ENCODE measurements around the gene TRPM4. TPM values are rescaled to one million over a fixed set of nuclear protein-coding genes. Genes with fewer than 3 reads are reported as not detected.

Gene TRPM4
- total RNA-seq, 4 donors from 2014 or later, result 228 to 419 (median 258) TPM

DNA sequence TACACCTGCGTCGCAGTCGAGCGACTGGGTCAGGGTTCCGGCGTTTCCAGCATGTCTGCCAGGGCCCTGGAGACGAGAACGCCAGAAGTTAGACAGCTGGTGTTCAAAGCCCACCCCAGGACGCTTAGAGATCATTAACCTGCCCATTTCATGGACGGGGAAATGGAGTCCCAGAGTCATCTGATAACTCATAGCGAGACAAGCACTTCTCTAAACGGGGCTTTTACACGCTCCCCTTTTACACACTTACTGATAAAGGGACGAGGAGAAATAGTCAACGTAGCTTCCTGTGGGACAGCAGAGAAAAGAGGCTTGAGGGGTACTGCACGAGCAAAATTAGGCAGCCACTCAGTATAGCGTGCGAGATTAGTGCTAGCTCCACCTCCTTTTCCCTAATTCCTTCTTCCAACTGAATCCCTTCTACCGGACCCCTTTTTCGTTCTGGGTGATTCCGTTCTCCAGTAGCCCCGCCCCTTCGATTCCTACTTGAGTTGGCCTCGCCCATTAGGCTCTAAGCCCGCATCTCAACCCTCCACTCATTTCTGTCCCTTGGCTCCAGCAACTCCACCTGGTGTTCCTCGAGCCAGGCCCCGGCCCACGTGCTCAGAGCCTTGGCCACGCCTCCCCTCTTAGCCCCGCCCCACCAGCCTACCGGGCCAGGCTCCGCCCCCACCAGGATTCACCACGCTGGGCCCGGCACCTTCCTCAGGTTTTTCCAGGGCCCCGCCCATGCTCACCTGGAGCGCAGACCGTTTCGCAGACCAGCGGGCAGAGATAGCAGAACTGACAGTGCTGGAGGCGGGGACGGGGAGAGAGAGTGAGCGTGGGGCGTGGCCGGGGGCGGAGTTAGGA, 6.1 kb upstream of the TRPM4 start:
- peak overlapping the region in 3 of 4 donors; percentile 46 to 73 (median 63) for H3K4me3 ChIP-seq
- peaks cover 4 to 30% (median 20%) of the 10 kb centered on the region in 4 donors for H3K4me1 ChIP-seq
- peak; percentile 22 to 99 (median 96) for DNase-seq
- peaks cover 0 to 12% (median 0%) of the 10 kb centered on the region in 4 donors for H3K9me3 ChIP-seq
- H3K36me3 ChIP-seq, result no peaks in the 10 kb centered on the region
- H3K27ac ChIP-seq, result peak overlapping the region in 3 of 4 donors; percentile 83 to 97 (median 87)
- TF ChIP-seq, protein P1, sequence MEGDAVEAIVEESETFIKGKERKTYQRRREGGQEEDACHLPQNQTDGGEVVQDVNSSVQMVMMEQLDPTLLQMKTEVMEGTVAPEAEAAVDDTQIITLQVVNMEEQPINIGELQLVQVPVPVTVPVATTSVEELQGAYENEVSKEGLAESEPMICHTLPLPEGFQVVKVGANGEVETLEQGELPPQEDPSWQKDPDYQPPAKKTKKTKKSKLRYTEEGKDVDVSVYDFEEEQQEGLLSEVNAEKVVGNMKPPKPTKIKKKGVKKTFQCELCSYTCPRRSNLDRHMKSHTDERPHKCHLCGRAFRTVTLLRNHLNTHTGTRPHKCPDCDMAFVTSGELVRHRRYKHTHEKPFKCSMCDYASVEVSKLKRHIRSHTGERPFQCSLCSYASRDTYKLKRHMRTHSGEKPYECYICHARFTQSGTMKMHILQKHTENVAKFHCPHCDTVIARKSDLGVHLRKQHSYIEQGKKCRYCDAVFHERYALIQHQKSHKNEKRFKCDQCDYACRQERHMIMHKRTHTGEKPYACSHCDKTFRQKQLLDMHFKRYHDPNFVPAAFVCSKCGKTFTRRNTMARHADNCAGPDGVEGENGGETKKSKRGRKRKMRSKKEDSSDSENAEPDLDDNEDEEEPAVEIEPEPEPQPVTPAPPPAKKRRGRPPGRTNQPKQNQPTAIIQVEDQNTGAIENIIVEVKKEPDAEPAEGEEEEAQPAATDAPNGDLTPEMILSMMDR (IDR thresholded peaks at IDR 0.05), result no peak
- peak in 1 of 2 donors; percentile 58 for TF ChIP-seq POLR2A (IDR thresholded peaks at IDR 0.05)
- no peaks in the 10 kb centered on the region for H3K27me3 ChIP-seq

DNA sequence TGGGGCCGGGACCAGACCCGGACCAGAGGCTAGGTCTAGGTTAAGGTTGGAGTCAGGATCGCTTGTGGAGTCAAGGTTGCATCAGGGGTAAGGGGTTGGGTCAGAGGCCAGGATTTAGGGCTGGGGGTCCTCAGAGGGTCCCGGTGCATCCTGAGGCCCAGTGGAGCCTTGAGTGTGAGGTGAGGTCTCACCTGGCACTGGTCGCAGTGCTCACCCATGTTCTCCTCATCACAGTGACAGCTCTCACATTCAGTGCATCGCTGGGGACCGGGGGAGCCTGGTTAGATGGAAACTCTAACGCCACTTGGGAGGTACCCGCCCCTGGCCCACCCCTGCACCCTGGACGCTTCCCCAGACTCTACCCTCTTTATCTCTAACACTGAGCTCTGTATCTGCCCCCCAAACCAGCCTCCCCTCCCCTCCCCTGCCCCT, 5.5 kb upstream of the TRPM4 start:
- peak overlapping the region in 2 of 4 donors; percentile 40 to 97 for H3K27ac ChIP-seq
- no peak overlapping the region for H3K4me3 ChIP-seq
- no peaks in the 10 kb centered on the region for H3K36me3 ChIP-seq
- TF ChIP-seq POLR2A (IDR thresholded peaks at IDR 0.05), result no peak
- TF ChIP-seq, protein P1 (IDR thresholded peaks at IDR 0.05), result no peak
- H3K27me3 ChIP-seq, result no peaks in the 10 kb centered on the region
- peaks cover 0 to 12% (median 0%) of the 10 kb centered on the region in 4 donors for H3K9me3 ChIP-seq
- DNase-seq, result no peak
- peaks cover 4 to 30% (median 20%) of the 10 kb centered on the region in 4 donors for H3K4me1 ChIP-seq

DNA sequence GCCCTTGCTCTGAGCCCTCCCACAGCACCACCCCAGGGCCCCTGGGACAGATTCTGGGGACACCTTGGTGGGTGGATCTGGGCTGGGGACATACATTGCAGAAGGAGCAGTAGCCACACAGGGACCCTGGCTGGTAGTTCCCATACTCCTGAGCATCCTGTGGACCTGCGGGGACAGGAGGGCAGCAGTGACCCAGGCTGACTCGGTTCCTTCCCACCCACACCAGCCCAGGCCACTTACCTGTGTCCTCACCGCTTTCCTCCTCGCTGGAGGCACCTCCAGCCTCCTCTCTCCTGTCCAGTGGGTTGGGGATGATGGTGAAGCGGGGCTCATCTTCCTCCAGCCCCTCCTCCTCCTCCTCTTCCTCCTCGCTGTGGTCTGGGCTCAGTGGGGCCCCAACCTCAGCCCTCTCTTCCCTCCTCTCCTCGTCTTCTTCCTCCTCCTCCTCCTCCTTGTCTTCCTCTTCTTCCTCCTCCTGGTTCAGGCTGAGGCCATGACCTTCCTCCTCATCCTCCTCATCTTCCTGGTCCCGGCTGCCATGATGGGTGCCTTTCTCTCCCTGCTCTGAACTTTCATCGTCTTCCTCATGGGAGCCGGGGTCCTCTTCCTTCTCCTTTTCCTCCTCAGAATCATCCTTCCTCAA, 4.3 kb upstream of the TRPM4 start:
- peaks cover 0 to 12% (median 0%) of the 10 kb centered on the region in 4 donors for H3K9me3 ChIP-seq
- no peak overlapping the region for H3K4me3 ChIP-seq
- no peak for TF ChIP-seq POLR2A (IDR thresholded peaks at IDR 0.05)
- DNase-seq, result no peak
- peaks cover 4 to 27% (median 20%) of the 10 kb centered on the region in 4 donors for H3K4me1 ChIP-seq
- H3K27ac ChIP-seq, result no peak overlapping the region
- H3K36me3 ChIP-seq, result no peaks in the 10 kb centered on the region
- H3K27me3 ChIP-seq, result no peaks in the 10 kb centered on the region

DNA sequence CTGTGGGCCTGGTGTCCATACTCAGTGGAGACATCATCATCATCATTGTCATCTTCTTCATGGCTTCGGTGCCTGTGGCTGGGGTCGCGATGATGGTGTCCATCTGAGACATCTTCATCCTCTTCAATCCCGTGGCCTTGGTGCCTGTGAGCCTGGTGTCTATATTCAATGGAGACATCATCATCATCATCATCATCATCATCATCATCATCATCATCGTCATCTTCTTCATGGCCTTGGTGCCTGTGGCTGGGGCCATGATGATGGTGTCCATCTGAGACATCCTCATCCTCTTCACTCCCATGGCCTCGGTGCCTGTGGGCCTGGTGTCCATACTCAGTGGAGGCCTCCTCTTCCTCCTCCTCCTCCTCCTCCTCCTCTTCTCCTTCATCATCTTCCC, 3.3 kb upstream of the TRPM4 start:
- Histone ChIP-seq H3K4me3 (no peak overlapping the region), H3K9me3 (peaks cover 0 to 8% (median 0%) of the 10 kb centered on the region in 4 donors), H3K27ac (no peak overlapping the region), H3K36me3 (no peaks in the 10 kb centered on the region), H3K4me1 (peaks cover 4 to 20% (median 14%) of the 10 kb centered on the region in 4 donors), H3K27me3 (no peaks in the 10 kb centered on the region)
- no peak for TF ChIP-seq POLR2A (IDR thresholded peaks at IDR 0.05)
- TF ChIP-seq, protein P1 (IDR thresholded peaks at IDR 0.05), result no peak
- DNase-seq, result no peak

DNA sequence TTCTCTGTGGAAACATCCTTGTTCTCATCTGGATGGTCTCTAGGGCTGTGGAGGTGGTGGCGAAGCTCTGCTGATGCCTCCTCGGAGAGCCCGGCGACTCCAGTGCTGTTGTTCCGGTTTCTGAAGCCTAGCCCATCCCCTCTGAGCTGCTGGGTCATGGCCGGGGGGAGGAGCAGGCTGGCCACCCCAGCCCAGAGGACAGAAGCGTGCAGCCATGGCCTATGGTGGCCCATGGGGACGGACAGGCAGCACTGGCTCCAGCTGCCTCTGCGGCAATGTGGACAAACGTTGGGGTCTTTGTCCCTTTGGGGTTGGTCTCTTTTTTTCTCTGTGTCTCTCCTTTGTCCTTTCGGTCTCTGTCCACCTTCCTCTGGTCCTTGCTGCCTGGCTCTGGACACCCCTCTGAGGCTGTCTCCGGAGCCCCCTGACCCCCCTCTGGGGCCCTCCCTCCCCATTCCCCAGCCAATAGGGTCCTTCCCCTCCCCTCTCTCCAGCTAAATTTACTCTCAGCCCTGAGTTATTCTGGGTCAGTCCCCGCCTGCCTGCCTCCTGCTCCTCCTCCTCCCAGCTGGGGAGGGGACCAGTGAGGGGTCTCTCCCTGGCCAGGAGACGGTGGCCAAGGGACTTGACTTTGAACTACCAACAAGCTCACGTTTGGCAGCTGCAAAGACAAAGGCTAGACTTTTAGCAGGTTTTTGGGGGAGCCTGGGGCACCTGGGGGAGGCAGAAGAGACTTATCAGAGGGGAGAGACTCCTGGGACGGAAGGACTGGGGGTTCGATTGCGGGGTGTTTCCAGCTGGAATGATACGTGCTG, 2.4 kb upstream of the TRPM4 start, which contains the start of gene HRC:
Gene HRC, minus strand, starts transcription at position 392 of the 815 bp plus-strand sequence. Its CDS starts 159 bp downstream, at position 233.
- no peaks in the 10 kb centered on the region for H3K27me3 ChIP-seq
- H3K4me3 ChIP-seq, result no peak within 1 kb of the TSS
- H3K4me1 ChIP-seq, result peaks cover 0 to 29% (median 8%) of the 10 kb centered on the region in 4 donors
- no peak for DNase-seq
- TF ChIP-seq, protein P1 (IDR thresholded peaks at IDR 0.05), result no peak
- no peak for TF ChIP-seq POLR2A (IDR thresholded peaks at IDR 0.05)
- H3K36me3 ChIP-seq, result no peaks in the 10 kb centered on the region
- peaks cover 0 to 5% (median 0%) of the 10 kb centered on the region in 4 donors for H3K9me3 ChIP-seq
- peak within 1 kb of the TSS in 1 of 4 donors; percentile 12 for H3K27ac ChIP-seq

Data from Peyer's patch (tissue), 4 donors.